Measurements from ENCODE around the gene RAD9A.

RAD9A gene

DNA sequence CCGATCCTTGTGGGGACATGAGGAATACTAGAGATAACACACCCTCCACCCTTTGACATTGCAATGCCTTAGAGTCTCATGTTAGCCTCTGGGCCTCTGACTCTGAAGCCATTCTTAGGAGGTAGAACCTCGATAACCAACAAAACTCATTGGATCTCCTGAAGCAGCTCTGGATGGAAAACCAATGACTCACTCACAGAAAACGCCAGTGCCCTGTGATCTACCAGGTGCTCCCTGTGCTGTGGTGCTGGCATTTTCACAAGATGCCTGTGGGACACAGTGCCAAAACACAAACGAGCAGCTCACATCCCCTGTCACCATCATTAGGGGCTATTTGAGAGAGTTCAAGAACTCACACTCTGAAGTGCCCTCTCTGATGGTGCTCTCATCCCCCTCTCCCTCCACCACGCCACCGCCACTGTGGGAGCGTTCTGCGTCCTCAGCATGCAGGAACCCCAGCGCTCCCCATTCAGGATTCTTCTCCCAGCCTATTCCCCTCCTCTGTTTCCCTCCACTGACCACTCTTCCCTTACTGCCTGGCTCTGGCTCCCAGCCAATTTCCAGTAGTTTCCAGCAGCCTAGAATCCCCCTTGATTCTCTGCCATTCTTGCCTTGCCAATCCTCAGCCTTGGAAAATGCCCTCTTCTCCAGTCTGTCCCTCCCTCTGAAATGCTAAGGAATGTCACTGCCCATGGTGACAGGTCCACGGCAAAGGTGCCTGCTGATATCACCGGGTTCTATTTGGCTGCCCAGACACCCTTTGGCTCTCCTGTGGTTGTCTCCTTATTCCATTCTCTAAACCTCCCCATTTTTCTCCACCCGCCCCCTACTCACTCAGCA is 33.7 kb upstream of the RAD9A start:
- no peak for DNase-seq

- DNase-seq = no peak
Observed at GRCh38 chr11:67364169-67364568, 27.6 kb upstream of the RAD9A start.

GRCh38 chr11:67364783-67365722 is 26.7 kb upstream of the RAD9A start:
- DNase-seq = no peak

- no peak for DNase-seq
Observed at GRCh38 chr11:67365736-67366444, 25.9 kb upstream of the RAD9A start.

DNA sequence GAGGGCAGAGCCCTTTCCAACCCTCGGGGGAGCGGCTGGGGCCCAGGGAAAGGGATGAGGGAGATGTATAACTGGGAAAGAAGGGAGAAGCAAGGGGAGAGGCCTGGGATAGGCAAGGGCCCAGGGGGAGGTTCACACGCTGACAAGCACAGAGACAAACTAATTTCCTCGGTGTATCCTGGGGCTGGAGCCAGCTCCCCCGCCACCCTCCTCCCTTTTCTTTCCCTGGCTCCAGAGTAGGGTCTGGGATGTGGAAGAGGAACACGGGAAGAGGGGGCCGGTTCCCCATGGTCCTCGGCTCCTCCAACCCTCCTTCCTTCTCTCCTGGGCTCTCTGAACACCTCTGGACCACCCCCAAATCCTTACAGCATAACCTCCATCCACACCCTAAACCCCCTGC is 25.2 kb upstream of the RAD9A start:
- DNase-seq = no peak

GRCh38 chr11:67366961-67367760 is 24.6 kb upstream of the RAD9A start:
- DNase-seq = no peak

DNA sequence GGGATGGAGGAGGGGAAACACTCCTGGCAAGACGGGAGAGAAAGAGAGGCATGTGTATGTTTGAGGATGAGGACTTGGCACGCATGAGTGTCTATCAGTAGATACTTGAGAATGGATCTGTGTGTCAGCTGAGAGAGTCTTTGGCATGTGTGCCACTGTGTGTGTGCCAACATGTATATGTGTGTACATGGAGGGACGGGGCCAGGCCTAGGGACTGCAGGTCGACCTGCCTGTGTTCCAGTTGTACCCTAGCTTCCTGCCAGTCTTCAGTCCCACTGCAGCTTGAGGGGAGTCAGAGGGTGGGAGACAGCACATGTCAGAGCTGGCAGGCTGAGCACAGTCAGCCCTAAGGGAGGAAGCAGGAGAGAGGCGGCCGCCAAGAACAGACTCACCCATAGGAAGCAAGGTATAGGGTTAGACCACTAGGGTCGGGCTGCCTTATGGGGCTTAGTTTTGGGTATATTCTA is 24.0 kb upstream of the RAD9A start:
- no peak for DNase-seq

GRCh38 chr11:67368621-67369020 is 23.2 kb upstream of the RAD9A start:
- no peak for DNase-seq

DNA sequence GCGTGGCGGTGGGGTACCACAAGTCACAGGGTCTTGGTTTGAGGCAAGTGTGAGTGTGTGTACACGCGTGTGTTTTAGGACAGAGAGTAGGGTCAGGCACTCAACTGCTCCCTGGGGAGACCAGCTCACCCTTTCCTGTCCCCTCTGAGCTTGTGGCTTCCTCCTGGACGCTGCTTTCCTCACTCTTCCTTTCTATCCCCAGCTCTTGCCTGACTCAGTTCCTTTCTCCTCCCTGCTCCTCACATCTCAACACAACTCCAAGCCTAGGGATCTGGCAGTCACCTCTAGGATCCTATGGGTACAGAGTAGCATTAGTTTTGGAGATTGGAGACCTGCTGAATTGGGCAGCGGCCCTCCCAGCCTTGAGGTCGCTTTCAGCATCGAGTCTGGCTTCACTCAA is 22.5 kb upstream of the RAD9A start:
- no peak for DNase-seq

DNA sequence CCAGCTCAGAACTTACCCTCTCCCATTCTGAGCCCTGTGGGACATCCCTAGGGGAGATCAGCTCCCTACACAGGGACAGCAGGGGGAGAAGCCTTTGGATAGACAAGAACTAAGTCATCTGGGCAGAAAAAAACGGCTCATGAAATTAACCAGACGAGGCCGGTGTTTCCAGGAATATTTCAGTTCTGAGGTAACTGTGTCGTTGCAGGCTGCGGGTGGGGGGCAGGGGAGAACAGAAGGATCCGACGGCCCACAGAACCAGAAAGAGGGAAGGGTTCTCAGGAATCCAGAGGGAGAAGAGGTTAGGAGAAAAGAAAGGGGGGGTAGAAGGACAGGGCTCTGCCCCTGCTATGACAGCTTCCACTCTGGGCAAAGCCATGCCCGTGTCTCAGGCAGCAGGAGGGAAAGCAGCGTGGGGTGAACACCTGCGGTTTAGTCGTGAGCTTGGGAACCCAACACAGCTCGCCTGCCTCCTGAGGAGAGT is 21.9 kb upstream of the RAD9A start:
- DNase-seq = no peak

GRCh38 chr11:67370351-67371076 is 21.3 kb upstream of the RAD9A start:
- DNase-seq = no peak

GRCh38 chr11:67371189-67371910 is 20.4 kb upstream of the RAD9A start:
- DNase-seq = no peak

DNA sequence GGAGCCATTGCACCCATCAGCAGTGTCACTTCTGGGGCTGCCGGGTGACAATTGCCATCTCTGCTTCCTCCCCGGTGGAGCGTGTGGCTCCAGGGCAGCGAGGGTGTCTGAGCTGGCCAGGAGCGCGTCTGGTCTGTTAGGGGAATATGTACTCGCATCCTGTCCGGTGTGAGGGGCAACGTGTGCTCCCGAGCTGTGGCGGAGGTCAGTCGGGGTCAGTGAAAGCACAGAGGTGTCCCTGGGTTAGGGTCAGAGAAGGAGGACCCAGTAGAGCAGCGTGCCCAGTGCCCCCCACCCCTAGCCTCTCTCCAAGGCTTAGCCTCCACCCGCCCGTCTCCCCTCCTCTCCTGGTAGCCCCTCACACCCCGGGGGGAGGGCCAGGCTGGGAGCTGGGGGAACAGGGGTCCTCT is 19.9 kb upstream of the RAD9A start:
- DNase-seq = no peak

- DNase-seq = no peak
Observed at GRCh38 chr11:67372321-67372992, 19.3 kb upstream of the RAD9A start.

DNA sequence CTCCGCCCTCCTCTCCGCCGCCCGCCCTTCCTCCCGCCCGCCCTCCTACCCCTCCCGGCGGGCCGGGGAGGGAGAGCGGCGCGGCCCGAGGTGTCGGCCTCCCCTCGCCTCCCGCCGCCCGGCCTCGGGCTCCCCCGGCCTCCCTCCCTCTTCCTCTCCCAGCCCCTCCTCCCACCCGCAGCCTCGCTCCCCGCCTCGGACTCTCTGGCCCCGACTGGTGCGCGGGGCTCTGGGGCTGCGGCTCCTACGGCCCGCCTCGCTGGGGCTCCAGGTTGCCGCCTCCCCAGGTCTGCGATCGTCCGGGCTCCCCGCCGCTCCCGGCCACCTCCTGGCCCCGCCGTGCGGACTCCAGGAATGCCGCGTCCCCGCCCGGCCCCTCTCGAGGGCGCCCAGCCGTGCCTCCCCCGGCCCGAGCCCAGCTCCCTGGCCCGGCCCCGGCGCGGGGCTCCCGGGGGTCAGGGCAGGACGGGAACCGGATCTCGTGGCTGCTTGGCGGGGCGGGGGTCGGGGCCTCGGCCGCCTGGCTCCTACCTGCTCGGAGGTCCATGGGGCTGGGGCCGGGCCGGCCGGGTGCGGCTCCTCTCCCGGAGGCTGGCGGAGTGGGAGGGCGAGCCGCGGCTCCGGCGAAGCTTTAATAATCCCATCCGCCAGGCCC is 18.7 kb upstream of the RAD9A start, which contains the start of gene CLCF1:
TSS of gene CLCF1 (minus strand) at position 606 of the 655 bp plus-strand sequence. CDS start at position 547, 59 bp downstream.
- no peak for DNase-seq

- DNase-seq = peak; percentile 81
Observed at GRCh38 chr11:67373648-67374570, 17.9 kb upstream of the RAD9A start.

DNA sequence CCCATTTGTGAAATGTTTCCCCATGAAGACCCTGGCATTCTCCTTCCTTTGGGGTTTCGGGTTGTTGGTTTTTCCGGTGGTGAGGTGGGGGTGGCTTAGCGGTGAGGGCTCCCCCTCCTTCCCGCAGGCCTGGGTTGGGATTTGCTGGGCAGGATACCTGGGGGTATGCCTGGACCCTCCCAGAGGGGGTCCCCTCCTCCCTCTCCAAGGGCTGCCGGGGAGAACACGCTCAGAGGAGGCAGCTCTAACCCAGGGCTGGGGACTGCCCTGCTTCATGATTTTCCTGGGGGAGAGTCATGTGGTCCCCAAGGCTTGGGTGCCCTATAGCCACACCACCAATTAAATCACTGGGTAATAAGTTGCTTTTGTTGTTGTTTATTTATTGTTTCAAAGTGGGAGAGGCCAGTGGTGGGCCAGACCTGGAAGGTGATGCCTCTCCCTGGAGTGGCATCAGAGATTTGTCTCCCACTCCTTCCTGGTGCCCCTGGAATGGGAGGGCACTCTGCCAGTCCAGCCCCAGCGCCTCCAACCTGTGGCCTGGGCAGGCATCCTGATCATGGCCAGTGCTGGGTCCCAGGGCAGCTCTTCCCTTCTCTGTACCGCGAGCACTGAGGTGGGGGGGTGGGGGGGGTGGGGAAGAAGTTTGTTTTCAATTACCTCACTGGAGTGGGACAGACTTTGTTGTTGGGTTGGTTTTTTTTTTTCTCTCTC is 17.1 kb upstream of the RAD9A start:
- DNase-seq = no peak
